Measurements from ENCODE around the gene TTC23.
"Not testable (repeated sequence)": the region's sequence is repeated elsewhere in the genome, so short reads cannot be mapped to it uniquely, and the experiment has no call there.

TTC23 gene

GRCh38 chr15:99211926-99212325, 37.5 kb downstream of the TTC23 start:
- in situ Hi-C loops (cut with MboI; ENCODE audit: low pct_unique_long_range_greater_than_20kb, low sequenced_read_pairs) = no loop called here
- DNase-seq = no peak

GRCh38 chr15:99210334-99210733, 39.0 kb downstream of the TTC23 start:
- no peak for DNase-seq
- in situ Hi-C loops (cut with MboI; ENCODE audit: low pct_unique_long_range_greater_than_20kb, low sequenced_read_pairs) = no loop called here

DNA sequence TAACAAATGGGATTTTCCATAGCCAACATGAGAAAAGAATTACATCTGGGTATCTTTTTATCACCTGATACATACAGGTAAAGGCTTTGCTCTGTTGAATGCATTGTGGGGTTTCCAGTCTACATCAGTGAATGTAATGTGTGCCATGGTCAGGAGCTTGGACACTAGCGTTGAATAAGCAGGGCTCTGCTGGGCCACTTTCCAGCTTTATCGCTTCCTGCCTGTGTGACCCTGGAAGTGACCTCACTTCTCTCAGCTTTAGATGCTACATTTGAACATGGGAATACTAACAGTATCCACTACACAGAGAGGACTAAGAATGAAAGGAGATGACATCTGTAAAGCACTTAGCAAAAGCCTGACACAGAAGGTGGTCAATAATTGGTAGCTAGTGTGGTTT, 40.1 kb downstream of the TTC23 start:
- DNase-seq = no peak
- in situ Hi-C loops (cut with MboI; ENCODE audit: low pct_unique_long_range_greater_than_20kb, low sequenced_read_pairs) = no loop called here

- DNase-seq = no peak
- in situ Hi-C loops (cut with MboI; ENCODE audit: low pct_unique_long_range_greater_than_20kb, low sequenced_read_pairs) = no loop called here
Measured at GRCh38 chr15:99207672-99208071, 41.7 kb downstream of the TTC23 start.

- in situ Hi-C loops (cut with MboI; ENCODE audit: low pct_unique_long_range_greater_than_20kb, low sequenced_read_pairs) = no loop called here
- DNase-seq = no peak
Measured at GRCh38 chr15:99202176-99202552, 47.2 kb downstream of the TTC23 start.

DNA sequence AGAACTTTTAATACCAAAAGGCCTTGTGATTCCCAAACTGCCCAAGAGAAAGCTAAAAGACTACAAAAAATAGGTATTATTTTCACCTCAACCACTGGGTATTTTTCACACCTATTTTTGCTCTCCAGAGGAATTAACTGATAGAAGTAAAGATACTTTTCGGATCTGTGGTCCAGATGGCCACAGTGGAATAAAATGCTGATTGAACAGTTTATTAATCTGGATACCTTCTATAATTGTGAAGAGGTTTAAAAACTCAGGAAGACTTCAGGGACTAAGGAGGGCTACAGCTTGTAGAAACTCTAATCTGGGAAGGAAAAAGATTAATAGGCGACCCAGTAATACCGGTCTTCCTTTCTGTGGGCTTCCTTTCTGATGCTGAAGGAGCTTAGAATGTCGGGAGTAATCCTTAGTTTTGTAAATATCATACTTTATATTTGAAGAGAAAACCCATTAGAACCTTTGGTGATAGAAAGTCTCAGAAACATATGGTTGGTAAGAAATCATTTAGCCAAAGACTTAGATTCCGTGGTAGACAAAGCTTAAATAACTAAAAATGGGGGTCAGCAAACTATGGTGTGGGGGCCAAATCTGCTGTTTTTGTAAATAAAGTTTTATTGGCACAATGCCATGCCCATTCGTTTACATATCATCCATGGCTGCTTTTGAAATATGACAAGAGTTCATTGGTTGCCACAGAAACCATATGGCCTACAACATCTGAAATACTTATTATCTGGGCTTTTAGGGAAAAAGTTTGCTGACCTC, 47.8 kb downstream of the TTC23 start:
- no peak for DNase-seq
- in situ Hi-C loops (cut with MboI; ENCODE audit: low pct_unique_long_range_greater_than_20kb, low sequenced_read_pairs) = no loop called here

DNA sequence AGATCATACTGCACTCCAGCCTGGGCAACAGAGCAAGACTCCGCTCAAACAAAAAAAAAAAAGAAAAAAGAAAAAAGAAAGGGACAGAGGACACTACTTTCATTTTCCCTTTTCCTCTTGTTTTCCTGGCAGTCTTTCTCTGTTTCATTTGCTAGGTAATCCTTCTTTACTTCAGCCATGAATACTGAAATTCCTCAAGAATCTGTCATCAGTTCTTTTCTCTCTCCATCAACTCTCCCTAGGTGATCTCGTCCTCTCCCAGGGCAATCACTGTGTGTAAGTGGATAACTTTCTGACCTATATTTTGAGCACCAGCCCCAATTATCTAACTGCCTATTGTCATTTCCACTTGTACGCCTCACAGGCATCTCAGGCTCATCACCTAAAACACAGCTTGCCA, 51.5 kb downstream of the TTC23 start:
- DNase-seq = no peak
- in situ Hi-C loops (cut with MboI; ENCODE audit: low pct_unique_long_range_greater_than_20kb, low sequenced_read_pairs) = no loop called here

DNA sequence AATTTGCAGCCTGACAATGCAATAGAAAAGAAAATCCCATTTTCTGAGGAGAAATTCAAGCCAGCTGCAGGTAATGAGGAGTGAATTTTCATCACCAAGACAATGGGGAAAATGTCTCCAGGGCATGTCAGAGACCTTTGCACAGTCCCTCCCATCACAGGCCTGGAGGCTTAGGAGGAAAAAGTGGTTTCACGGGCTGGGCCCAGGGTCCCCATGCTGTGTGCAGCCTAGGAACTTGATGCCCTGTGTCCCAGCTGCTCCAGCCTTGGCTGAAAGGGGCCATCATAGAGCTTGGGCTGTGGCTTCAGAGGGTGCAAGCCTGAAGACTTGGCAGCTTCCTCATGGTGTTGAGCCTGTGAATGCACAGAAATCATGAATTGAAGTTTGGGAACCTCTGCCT, 57.2 kb downstream of the TTC23 start:
- in situ Hi-C loops (cut with MboI; ENCODE audit: low pct_unique_long_range_greater_than_20kb, low sequenced_read_pairs) = not testable (repeated sequence)

GRCh38 chr15:99187936-99188335, 61.4 kb downstream of the TTC23 start:
- DNase-seq = no peak
- in situ Hi-C loops (cut with MboI; ENCODE audit: low pct_unique_long_range_greater_than_20kb, low sequenced_read_pairs) = no loop called here

More for the DNA sequence above, 57.2 kb downstream of the TTC23 start:
- not testable (repeated sequence) for DNase-seq

GRCh38 chr15:99185414-99186130, 63.8 kb downstream of the TTC23 start:
- DNase-seq = no peak
- in situ Hi-C loops (cut with MboI; ENCODE audit: low pct_unique_long_range_greater_than_20kb, low sequenced_read_pairs) = no loop called here

- in situ Hi-C loops (cut with MboI; ENCODE audit: low pct_unique_long_range_greater_than_20kb, low sequenced_read_pairs) = no loop called here
- no peak for DNase-seq
Measured at GRCh38 chr15:99182791-99183190, 66.6 kb downstream of the TTC23 start.

DNA sequence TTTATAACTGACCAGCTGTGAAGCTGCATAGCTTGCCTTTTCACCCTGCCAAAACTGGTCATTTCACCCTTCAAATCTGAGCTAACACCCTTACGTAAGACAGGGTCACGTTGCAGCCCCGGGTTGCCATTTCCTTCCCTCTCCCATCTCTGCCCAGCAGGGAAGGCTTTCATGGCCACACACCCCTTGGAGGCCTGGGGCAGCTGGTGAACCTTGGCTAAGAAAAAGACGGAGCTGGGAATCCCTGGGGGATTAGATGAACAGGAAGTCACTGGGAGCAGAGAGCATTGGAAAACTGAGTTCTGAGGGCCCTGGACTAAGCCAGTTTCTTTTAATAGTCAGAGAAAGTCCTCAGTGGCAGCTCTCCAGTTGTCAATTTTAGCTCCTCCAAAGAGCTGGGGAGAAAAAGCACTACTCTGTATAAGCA, 67.8 kb downstream of the TTC23 start:
- no peak for DNase-seq
- in situ Hi-C loops (cut with MboI; ENCODE audit: low pct_unique_long_range_greater_than_20kb, low sequenced_read_pairs) = no loop called here

DNA sequence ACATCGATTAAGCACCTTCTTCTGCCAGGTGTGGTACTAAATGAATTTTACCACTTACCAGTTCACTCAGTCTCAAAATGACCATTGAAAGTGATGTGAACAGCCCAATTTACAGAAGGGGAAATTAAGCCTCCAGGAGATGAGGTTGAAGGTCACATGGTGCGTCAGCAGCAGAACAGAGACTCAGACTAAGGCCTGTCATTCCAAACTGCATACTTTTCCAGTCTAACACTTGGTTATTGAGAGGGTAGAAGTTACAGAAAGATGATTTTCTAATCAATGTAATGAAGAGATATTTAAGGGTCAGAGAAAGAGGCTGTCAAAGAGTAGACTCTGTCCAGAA, 68.4 kb downstream of the TTC23 start:
- no peak for DNase-seq
- in situ Hi-C loops (cut with MboI; ENCODE audit: low pct_unique_long_range_greater_than_20kb, low sequenced_read_pairs) = no loop called here

- no peak for DNase-seq
- in situ Hi-C loops (cut with MboI; ENCODE audit: low pct_unique_long_range_greater_than_20kb, low sequenced_read_pairs) = no loop called here
Measured at GRCh38 chr15:99180086-99180963, 69.1 kb downstream of the TTC23 start.

DNA sequence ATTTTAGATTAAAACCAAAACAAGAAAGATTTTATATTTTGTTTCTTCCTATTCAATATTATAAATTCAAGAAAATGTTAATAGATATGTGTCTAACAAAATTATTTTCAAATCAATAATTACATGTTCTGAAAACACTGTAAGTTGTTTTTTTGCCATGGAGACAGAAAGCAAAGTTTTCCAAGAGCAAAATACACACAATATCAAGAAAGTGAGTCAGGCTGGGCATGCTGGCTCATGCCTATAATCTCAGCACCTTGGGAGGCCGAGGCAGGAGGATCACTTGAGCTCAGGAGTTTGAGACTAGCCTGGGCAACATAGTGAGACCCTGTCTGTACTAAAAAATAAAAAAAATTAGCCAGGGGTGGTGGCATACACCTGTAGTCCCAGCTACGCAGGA, 71.7 kb downstream of the TTC23 start:
- no peak for DNase-seq
- in situ Hi-C loops (cut with MboI; ENCODE audit: low pct_unique_long_range_greater_than_20kb, low sequenced_read_pairs) = no loop called here

DNA sequence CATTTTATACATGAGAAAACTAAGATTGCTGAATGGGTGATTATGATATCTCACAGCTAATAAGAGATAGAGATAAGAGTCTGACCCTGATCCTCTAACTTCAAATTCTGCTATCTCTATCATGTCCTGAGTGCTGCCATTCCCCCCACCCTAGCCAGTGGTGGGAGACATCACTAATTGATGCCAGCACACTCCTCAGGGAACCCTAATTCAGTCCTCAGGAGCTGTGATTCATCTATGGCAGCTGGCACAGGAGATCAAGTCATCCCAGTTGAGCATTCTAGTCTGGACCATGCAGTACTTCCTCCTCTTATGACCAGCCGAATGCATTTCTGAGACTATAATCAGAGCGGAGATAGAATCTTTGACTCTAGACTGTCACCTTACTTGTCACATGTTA, 72.6 kb downstream of the TTC23 start:
- DNase-seq = no peak
- in situ Hi-C loops (cut with MboI; ENCODE audit: low pct_unique_long_range_greater_than_20kb, low sequenced_read_pairs) = no loop called here

GRCh38 chr15:99174567-99175395, 74.6 kb downstream of the TTC23 start:
- DNase-seq = no peak
- in situ Hi-C loops (cut with MboI; ENCODE audit: low pct_unique_long_range_greater_than_20kb, low sequenced_read_pairs) = no loop called here

GRCh38 chr15:99172989-99173388, 76.4 kb downstream of the TTC23 start:
- DNase-seq = no peak
- in situ Hi-C loops (cut with MboI; ENCODE audit: low pct_unique_long_range_greater_than_20kb, low sequenced_read_pairs) = no loop called here

DNA sequence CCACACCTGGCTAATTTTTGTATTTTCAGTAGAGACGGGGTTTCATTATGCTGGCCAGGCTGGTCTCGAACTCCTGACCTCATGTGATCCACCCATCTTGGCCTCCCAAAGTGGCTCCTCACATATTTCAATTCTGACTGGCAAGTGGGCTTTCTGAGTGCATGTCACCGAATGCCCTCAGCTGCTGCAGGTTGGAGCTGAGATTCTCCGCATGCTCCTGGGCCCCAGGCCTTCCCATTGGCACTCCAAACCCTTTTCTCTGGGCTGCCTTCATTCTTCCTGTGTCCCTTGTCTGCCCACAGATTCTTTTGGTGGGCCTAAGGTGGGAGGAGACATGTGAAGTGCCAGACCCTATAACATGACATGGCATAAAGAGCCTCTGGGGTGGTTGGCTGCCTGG, 77.2 kb downstream of the TTC23 start:
- in situ Hi-C loops (cut with MboI; ENCODE audit: low pct_unique_long_range_greater_than_20kb, low sequenced_read_pairs) = no loop called here
- DNase-seq = no peak

Data from KBM-7 (cell line).